Germinal center (tissue), 1 donor: ENCODE data around the gene SLC46A1.
A peak's percentile ranks its signal among the peaks of the same experiment; 100 is the strongest.

Experiments
- DNase-seq: peaks from one replicate; pipeline ENCODE4 v3.0.0; 2012; ENCODE audit warnings: mixed read lengths, low spot score

Gene SLC46A1

GRCh38 chr17:28357061-28357900 lies 48.7 kb downstream of the SLC46A1 start, which contains the start of gene POLDIP2:
Gene POLDIP2, minus strand, starts transcription at chr17:28357527. Its CDS starts 79 bp downstream, at chr17:28357448.
- DNase-seq = peak; percentile 94

- no peak for DNase-seq
Measured at GRCh38 chr17:28350271-28350670, 55.7 kb downstream of the SLC46A1 start.

DNA sequence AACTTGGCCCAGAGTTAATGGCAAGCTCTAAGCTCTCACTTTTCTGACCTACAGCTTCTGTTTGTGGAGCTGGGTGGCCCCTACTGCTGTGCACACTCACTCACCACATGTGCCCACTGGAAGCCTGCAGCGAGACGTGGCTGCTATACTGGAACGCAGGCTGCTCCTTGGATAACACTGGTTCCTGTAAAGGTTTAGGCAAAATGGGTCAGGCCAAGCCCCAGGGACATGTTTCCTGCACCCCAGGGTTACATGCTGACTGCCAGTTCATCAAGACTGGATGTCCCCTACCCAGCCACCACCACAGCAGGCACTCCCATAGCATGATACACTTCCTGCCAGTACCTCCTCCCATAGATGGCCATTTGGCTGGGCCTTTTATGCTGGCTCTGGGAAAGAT lies 57.0 kb downstream of the SLC46A1 start:
- DNase-seq = no peak

- no peak for DNase-seq
Measured at GRCh38 chr17:28347261-28347891, 58.6 kb downstream of the SLC46A1 start.

GRCh38 chr17:28346746-28347246 lies 59.2 kb downstream of the SLC46A1 start:
- no peak for DNase-seq

DNA sequence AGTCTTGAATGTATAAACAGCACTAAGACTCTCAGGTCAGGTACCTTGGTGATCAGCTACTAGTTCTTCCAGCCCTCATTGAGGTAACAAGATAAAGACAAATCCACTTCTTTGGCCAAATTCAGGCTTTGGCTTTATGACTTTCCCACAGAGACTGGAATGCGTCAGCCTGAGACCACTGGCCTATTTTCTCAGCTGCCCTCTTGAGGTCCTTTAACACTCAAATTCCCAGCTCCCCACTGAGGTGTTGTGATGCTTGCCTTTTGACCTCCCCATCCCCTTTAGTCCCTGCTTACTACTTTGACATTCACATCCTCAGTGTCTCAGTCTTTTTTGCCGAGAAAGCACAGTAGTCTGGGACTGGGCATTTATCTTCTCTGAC lies 59.8 kb downstream of the SLC46A1 start:
- DNase-seq = no peak

- no peak for DNase-seq
Measured at GRCh38 chr17:28345419-28346198, 60.4 kb downstream of the SLC46A1 start.
